Midbrain (tissue), 1 donor: ENCODE results near the gene UCK2.

Source experiments
- DNase-seq: peaks from one replicate; lab custom pipeline; 2025; lab: John Stamatoyannopoulos, UW

The UCK2 gene

DNA sequence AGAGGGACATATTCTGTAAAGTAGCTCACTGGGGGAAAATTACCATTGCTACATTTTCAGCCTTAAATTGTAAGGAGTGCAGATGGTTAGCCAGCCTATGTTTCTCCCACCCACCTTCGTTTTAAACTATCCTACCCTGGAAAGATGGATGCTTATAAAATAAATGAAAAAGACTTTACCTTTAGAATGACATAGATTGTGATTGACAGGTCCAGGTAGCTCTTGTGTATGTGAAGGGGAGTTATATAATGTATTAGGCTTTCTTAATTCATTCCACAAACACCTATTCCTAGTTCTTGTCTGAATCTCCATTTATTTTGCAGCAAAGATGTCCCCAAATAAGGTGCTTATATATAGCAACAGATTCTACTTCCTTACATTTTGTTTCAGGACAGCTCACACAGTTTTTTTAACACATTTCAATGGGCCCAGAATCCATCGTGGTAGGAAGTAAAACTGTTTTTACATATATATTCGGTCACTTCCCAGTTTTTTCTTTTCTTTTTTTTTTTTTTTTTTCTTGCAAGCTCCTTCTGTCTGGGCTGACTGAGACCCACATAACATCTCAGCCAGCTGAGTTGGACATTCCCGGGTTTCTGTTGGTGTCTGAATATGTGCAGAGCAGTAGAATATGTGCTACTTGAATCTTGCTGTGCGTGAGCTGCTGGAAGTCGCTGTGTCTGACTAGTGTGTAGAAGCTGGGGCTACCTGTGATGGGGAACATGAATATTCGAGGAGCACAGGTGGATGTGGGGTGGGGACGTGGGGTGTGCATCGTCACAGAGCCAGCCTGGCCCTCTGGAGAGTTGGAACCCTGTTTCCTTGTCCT is 27.8 kb downstream of the UCK2 start:
- no peak for DNase-seq

DNA sequence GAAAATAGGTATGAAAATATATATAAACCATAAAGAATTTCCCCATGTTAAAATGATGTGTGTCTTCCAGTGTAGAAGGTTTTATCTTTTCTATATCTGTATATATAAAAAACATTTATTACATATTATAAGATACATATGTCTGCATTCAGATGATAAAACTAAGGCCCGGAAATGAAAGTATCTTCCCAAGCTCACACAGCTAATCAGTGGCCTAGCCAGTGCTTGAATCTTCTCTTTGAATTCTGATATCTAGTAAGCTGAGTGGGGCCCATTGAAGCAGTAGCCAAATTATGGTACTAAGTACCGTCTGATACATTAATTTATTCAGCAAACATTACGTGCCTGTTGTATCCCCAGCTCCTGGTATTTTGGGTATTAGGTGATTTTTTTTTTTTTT is 28.6 kb downstream of the UCK2 start:
- no peak for DNase-seq

DNA sequence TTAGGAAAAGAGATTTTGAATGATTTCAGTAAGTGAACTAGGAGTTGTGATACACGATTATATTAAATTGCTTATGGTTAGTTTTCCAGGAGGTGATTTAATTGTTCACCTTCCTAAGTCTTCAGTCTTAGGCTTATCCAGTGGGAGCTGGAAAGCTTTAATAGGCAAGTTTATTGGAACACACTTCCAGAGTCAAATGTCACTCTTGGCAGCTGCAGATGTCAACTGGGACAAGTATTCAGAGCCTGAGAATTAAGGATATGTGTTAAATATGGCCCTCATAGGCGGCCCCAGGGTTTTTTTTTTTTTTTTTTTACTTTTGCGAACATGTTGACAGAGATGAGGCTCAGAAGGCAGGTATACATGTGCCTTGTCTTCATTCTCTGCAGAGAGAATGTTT is 29.2 kb downstream of the UCK2 start:
- DNase-seq = no peak

DNA sequence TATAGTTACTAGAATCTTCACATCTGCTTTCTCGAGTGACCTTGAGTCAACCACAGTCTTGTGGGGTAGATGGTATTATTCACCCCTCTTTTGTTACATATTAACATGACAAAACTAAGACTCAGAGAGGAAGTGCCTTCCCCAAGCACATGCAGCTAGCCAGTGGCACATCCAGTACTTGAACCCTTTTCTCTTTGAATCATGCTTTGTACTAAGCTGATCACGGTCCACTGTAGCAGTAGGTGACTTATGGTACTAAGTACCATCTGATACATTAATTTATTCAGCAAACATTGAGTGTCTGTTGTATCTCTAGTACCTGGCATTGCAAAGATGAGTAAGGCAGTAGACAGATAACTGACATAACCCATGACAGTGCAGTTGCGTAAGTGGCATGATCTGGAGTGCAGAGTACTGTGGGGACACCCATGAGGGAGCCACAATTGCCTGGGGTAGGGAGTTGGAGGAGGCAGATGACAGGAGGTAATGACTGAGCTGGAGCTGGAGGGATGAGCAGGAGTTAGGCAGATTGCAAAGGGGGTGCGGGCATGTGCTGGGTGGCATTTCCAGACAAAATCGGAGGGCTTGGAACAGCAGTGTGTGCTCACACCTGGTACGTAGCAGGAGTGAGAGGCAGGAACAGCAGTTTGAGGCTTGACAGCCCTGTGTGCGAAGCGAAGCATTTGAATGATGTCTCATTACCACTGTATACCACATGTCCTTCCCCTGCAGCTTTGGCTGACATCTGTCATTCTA is 29.8 kb downstream of the UCK2 start:
- DNase-seq = no peak

DNA sequence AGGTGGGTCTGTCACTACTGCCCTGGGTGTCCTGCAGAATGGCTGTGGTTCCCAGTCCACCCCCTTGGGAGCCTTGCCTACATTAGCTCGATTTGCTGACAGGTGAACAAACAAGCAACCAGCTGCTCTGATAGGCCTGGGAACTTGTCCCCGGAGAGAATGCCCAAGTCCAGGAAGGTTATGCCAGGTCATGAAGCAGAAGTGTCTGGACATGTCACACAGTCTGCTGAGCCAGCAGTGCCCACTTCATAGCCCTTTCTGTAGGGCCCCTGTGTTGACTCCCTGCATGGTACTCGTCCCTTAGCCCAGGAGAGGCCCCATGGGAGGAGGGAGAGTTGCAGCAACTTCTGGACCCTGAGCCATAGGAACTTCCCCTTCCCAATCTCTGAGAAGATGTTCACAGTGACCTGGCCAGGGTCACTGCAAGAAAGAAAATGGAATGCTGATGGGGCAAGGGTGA is 31.0 kb downstream of the UCK2 start:
- DNase-seq = no peak

DNA sequence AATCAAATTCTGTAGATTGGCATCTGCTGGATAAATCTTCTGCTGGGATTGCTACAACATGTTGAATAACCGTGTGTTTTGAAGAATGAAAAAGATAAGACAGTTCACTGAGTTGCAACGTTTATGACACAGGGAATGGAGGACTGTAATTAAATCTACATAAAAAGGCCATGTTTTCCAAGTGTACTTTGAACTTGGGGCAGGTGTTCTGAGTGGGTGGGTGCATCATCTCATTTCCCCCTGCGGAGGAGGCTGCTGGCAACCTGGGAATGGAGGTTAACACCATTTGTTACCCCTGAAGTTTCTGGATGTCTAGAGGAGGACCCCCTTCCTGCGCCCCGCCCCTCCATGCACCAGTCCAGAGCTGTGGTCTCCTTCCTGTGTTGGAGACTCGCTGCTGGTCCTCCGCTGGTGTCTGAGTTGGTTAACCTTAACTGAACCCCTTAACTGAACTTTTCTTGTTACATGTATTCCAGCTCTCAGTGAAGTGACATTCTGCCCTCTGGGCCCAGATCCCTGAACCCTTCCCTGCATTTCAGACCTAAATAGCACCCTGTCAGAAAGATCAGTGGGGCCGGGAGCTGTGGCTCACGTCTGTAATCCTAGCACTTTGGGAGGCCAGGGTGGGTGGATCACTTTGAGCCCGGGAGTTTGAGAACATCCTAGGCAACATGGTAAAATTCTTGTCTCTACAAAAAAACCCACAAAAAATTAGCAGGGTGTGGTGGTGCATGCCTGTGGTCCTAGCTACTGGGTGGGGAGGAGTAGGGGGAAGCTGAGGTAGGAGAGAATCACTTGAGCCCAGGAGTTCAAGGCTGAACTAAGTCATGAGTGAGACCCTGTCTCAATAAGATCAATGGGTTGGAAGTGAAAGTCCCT is 31.8 kb downstream of the UCK2 start:
- DNase-seq = no peak

DNA sequence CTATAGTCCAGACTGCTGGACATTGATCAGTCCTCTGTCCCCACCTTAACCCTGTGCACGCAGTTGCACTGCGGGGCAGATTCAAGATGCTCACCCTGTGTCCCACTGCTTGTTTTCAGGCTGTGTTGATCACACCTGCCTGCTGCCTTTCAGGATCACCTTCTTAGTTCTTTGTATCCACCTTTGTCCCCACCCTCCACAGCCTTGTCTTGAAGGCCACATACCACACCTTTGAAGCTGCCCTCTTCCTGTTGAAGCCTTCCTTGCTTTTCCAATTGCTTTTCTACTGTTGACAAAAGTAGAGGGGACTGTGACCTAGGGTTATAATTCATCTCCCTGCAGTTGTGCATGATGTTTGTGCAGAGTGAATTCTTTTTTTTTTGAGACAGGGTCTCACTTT is 32.7 kb downstream of the UCK2 start:
- no peak for DNase-seq

DNA sequence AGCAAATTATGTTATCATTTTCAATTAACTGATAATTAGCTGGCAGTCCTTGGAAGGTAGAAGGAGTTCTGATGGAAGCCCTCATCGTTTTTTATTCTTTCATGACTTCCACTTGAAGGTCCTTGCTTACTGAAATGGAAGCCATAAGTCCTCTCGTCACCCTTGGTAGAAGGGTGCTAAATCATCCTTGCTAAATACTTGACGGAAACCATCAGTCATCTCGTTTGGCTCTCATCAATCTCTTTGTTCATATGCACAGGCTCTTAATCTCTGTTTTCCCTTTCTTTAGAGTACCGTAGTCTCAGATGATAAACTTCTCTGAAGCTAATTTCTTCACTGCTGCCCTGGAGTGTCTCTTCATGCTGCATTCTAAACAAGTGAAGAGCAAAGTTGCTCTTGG is 34.5 kb downstream of the UCK2 start:
- no peak for DNase-seq

DNA sequence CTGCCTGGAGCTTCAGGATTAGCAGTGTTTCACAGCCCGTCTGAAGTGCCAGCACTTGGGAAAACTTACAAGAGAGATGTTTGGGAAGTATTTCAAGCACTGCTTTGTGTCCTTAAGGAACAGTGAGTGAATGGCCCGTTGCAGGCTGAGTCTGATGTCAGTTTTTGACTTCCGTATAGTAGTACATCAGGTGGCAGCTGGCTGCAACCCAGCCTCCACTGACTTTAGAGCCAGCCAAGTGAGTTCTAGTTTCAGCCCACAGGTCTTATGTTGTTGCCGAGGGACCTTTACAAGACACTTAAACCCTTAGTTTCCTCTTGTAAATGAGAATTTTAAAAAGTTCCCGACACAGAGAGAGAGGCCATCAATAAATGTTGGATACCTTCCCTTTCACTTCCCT is 35.0 kb downstream of the UCK2 start:
- no peak for DNase-seq

DNA sequence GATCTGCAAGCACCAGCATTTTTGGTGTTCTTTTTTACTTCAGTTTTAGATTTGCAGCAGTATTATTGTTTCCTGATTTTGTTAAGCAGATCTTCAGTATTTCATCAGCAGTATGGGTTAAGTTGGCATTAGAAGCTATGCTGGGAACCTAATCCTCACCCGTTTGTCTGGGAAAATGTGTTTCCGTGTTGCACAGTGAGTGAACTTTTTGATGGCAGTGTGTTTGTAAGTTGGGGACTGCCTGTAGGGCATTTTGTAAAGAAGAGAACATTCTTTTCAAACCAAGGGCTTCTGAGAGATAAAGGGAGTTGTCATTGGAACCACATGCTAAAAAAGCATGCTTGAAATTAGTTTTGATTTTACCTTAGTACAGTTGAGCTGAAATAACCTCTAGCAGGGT is 35.9 kb downstream of the UCK2 start:
- DNase-seq = no peak

DNA sequence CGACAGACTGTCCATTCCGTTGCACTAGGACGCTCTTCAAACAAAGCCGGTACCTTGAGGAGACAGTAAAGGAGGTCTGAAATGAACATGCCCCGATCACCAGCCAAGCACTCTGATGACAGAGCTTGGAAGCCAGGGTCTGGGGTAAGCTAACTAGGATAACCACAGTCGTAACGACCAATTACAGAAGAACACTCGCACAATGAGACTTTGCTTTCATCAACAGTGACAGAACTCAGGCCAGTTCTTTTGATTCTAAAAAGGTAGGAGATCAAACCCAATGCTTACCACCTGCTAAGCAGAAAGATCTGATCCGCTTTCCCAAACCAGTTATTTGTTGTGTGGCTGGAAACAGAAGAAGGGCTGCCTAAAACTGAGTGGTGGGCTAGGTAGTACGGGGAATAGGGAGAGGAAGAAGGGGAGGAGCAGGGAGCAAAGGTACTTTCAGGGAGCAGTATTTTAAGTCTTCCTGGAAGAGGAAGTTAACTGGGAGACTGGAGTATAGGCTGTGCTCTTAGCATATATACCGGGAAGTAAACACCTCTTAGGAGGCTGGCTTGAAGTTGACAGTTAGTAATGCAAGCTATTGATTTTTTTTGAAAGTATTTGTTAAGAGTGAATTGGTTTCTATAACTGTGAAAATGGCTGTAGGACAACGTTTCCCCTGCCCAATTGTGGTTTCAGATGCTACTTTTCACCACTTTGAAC is 38.4 kb downstream of the UCK2 start:
- DNase-seq = no peak

DNA sequence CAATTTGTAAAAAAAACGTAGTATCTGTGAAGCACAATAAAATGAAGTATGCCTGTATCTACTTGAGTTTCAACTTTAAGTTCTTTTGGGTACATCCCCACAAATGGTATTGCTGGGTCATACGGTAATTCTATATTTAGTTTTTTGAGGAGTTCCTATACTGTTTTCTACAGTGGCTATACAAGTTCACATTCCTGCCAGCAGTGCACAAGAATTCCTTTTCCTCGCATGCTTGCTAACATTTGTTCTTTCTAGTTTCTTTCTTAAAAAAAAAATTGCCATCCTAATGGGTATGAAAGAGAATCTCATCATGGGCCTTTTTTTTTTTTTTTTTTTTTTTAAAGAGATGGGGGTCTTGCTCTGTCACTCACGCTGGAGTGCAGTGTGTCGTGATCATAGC is 41.9 kb downstream of the UCK2 start:
- DNase-seq = no peak

DNA sequence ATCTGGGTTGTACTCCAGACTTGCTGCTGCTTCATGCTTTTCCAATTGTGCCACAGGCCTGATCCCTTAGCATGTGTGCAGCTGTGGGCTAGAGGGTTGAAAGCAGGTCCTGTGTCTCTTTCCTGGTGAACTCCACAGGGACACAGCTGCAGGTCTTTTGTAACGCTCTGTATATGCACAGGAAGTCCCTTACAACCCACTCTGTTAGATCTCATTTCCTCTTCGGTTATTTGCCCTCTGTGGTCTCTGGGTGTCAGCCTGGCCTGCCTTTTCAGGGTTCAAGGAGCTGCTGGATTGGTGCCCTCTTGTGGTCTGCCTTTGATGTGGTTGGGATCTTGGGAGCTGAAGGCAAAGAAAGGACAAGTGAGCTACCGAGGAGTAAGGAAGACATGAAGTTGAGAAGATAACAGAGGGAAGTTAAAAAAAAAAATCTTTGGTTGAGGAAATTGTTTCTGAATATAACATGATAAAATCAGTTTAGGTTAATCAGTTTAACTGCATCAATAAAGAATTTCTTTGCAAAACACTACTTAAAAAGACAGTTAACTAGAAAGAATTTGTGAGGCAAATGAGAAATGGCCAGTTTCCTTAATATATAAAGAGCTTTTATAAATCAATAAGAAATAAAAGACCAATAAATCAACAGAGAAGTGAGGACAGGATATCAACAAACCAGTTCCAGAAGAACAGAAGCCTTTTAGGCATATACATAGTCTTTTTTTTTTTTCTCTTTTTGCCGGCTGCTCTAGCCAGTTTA is 44.1 kb downstream of the UCK2 start:
- DNase-seq = peak; percentile 48

DNA sequence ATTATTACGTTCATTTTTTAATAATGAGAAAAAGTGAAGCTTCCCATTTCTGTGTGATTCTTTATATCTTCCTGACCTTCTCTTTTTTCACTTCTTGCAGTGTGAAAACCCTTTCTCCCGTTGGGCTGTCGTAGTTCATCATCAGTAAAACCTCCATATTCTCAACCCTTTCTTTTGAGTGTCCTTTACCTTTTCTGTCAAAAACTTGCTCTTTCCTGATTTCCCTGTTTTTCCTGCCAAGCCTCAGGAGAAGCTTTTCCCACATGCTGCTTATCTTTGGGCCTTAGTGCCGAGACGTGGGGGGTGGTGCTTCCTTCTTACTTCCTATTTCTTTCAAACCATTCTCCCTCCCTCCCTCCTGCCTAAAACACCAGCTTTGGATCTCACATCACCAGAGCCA is 46.1 kb downstream of the UCK2 start:
- DNase-seq = no peak

DNA sequence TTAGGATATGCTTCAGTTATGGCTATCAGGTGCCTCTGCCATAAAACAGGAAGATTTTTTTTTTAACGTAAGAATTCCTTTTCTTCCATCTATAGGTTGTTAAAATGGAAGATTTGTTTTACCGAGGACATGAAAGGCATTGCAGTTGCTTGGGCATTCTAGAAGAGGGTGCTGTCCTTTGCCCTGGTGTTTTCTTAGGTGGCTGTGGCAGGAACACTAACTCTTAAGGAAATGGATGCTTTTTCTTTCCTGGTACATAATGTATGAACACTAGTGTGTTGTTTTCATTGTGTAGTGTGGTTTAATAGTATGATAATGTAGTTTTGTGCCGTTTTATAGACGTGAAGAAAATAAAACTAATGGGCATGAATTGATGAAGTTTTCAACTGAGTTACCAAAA is 47.2 kb downstream of the UCK2 start:
- no peak for DNase-seq

DNA sequence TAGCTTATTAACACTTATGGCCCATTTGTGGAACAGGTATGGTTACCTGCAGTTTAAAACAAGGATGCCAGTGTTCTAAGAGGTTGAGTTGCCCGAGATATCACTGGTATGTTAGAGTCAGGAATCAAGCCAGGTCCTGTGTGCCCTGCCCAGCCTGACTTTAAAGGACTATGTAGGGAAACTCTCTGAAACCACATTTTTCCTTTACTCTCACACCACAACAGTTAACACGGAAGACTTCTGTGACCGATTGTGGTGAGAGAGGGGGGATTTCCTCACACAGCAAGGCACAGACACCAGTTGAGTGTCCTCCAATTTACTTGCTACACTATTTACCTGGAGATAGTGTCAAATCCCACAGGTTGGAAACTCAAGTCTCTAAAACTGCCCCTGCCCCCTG is 47.8 kb downstream of the UCK2 start:
- no peak for DNase-seq

DNA sequence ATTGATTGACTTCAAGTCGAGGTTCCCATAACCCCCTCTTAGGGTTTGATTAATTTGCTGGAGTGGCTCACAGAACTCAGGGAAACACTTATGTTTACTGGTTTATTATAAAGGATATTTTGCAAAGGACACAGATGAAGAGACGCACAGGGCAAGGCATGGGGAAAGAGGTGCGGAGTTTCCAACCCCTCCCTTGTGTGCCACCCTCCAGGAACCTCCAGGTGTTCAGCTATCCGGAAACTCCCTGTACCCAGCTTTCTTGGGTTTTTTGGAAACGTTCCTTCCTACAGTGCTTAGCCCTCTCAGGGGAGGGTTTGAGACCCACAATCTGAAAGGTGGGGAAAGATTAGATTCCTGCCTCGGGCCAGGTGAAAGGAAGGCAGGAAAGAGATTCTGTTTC is 48.2 kb downstream of the UCK2 start:
- DNase-seq = no peak

DNA sequence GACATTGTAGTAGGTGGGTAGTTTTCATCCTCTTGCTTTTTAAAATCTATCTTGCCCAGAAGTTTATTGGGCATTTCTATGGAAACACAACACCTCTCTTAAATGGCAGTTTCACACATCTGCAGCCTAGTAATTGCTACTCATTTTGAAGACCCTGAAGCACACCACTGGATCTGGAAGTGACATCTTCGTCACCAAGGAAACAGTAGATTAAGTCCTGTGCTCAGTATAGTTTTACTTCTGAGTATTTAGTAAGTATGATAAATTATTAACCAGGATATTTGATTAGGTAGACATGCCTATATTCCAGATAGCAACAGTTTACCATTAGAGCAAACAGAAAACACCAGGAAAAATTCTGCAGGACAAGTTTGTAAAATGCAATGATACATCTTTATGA is 48.7 kb downstream of the UCK2 start:
- no peak for DNase-seq

DNA sequence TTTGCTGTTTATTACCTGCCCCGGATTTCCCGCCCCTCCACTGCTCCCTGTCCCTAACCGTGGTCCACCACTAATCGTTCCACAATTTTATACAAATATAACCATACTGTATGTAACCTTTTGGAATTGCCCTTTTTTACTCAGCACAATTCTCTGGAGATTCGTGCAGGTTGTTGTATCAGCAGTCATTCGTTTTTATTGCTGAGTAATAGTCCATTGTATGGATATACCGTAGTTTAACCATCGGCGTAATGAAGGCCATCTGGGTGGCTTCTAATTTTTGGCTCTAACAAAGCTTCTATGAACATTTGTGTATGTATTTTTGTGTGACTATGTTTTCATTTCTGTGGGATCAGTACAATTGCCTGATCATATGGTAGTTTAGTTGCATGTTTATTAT is 50.0 kb downstream of the UCK2 start:
- no peak for DNase-seq

DNA sequence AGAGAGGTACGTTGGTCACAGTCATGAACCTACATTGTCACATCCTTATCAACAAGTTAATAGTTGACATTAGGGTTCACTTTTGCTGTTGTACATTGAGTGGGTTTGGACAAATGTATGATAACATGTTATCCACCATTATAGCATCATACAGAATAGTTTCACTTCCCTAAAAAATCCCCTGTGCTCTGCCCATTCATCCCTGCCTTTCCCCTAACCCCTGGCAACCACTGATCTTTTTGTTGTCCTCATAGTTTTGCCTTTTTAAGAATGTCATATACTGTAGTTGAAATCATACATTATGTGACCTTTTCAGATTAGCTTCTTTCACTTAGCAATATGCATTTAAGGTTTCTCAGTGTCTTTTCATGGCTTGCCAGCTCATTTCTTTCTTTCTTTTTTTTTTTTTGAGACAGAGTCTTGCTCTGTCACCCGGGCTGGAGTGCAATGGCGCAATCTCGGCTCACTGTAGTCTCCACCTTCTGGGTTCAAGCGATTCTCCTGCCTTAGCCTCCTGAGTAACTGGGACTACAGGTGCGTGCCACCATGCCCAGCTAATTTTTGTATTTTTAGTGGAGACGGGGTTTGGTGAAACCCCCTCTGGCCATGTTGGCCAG is 50.6 kb downstream of the UCK2 start:
- DNase-seq = no peak

DNA sequence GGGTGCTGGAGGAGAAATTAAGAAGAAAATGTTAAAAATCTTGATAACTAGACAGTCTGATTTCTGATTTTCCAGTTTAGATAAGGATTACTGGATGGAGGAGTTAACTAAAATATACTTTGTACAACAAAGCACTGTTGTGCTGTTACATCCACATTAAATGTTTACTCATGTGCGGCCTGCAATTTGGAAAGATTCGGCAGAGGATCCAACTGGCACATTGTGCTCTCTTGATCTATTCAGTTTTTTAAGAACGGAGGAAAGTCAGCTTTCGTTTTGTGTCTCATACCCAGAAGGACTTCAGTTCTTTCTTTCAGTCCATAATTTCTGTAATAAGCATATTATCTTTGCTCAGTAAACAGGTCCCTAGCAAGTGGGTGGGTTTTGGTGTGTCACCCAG is 52.5 kb downstream of the UCK2 start:
- DNase-seq = no peak
